Right atrium auricular region (tissue), 2 donors: ENCODE results near the gene PLCL2. TPM values are rescaled to one million over a fixed set of nuclear protein-coding genes. Genes with fewer than 3 reads are reported as not detected.

Source experiments
- DNase-seq: peaks from one replicate; pipeline ENCODE4 v3.0.0-alpha.2; 2019; ENCODE audit warnings: low spot score
- H3K27ac ChIP-seq, 2 donors: fragments of 200-600 bp; sonication (generic); 1 replicate in 1 of 2; 2 replicates in 1 of 2; pipeline ENCODE4 v1.5.1; 2016 to 2019
- H3K27me3 ChIP-seq, 2 donors: fragments of 200-600 bp; sonication (generic); one replicate each; pipeline versions ENCODE4 v1.5.1 to v1.6.0; 2017 to 2019
- H3K36me3 ChIP-seq: fragments of 200-600 bp; sonication (generic); one replicate; pipeline ENCODE4 v1.5.1; 2016
- H3K4me1 ChIP-seq, 2 donors: fragments of 200-600 bp; sonication (generic); one replicate each; pipeline versions ENCODE4 v1.5.1 to v1.6.0; 2017 to 2019
- H3K4me3 ChIP-seq, 2 donors: fragments of 200-600 bp; sonication (generic); 1 replicate in 1 of 2; 2 replicates in 1 of 2; pipeline ENCODE4 v1.5.1; 2017 to 2019; ENCODE audit warnings: mild to moderate bottlenecking in 1 of 2, moderate library complexity in 1 of 2
- H3K9me3 ChIP-seq, 2 donors: fragments of 200-600 bp; sonication (generic); one replicate each; pipeline ENCODE4 v1.5.1; 2019
- CTCF ChIP-seq, 2 donors: fragments of 200-600 bp; sonication (generic); IDR thresholded peaks; one replicate each; pipeline ENCODE4 v1.5.1; 2019; ENCODE audit warnings: antibody characterized with exemption in 2 of 2
- total RNA-seq, 2 donors: library from RNA; depleted of rRNA; stranded (reverse); fragments of >200 nt; gene quantifications; one replicate each; pipeline ENCODE4 v1.1.0, GENCODE V29; 2016

PLCL2 gene
- total RNA-seq, 2 donors from 2014 or later, result 32.4 to 35.2 TPM

GRCh38 chr3:16982460-16982859 is 97.7 kb downstream of the PLCL2 start:
- Histone ChIP-seq H3K27me3 (no peaks in the 10 kb centered on the region), H3K36me3 (no peaks in the 10 kb centered on the region), H3K4me3 (no peak overlapping the region), H3K4me1 (peaks cover 0 to 8% of the 10 kb centered on the region in 2 donors), H3K27ac (no peak overlapping the region), H3K9me3 (no peaks in the 10 kb centered on the region)
- TF ChIP-seq CTCF (IDR thresholded peaks at IDR 0.05), result no peak
- DNase-seq, result no peak

- DNase-seq, result no peak
- H3K27ac ChIP-seq, result no peak overlapping the region
- no peak overlapping the region for H3K4me3 ChIP-seq
- no peaks in the 10 kb centered on the region for H3K27me3 ChIP-seq
- TF ChIP-seq CTCF (IDR thresholded peaks at IDR 0.05), result no peak
- no peaks in the 10 kb centered on the region for H3K4me1 ChIP-seq
- no peaks in the 10 kb centered on the region for H3K36me3 ChIP-seq
- no peaks in the 10 kb centered on the region for H3K9me3 ChIP-seq
Observed at GRCh38 chr3:16985608-16986007, 100.9 kb downstream of the PLCL2 start.

GRCh38 chr3:16987141-16987540 is 102.4 kb downstream of the PLCL2 start:
- no peak for TF ChIP-seq CTCF (IDR thresholded peaks at IDR 0.05)
- Histone ChIP-seq H3K9me3 (no peaks in the 10 kb centered on the region), H3K36me3 (no peaks in the 10 kb centered on the region), H3K27me3 (no peaks in the 10 kb centered on the region), H3K4me3 (no peak overlapping the region), H3K27ac (no peak overlapping the region), H3K4me1 (no peaks in the 10 kb centered on the region)
- DNase-seq, result no peak

- DNase-seq, result no peak
- Histone ChIP-seq H3K27me3 (no peaks in the 10 kb centered on the region), H3K27ac (no peak overlapping the region), H3K4me1 (peaks cover 0 to 7% of the 10 kb centered on the region in 2 donors), H3K4me3 (no peak overlapping the region), H3K9me3 (no peaks in the 10 kb centered on the region), H3K36me3 (no peaks in the 10 kb centered on the region)
- TF ChIP-seq CTCF (IDR thresholded peaks at IDR 0.05), result no peak
Observed at GRCh38 chr3:16990163-16990562, 105.4 kb downstream of the PLCL2 start.

- no peak for TF ChIP-seq CTCF (IDR thresholded peaks at IDR 0.05)
- Histone ChIP-seq H3K27me3 (no peaks in the 10 kb centered on the region), H3K4me1 (peaks cover 0 to 21% of the 10 kb centered on the region in 2 donors), H3K27ac (no peak overlapping the region), H3K36me3 (no peaks in the 10 kb centered on the region), H3K4me3 (no peak overlapping the region), H3K9me3 (no peaks in the 10 kb centered on the region)
- DNase-seq, result no peak
Observed at GRCh38 chr3:16992198-16992597, 107.4 kb downstream of the PLCL2 start.

- Histone ChIP-seq H3K4me3 (no peak overlapping the region), H3K27ac (no peak overlapping the region), H3K4me1 (peaks cover 0 to 25% of the 10 kb centered on the region in 2 donors), H3K27me3 (no peaks in the 10 kb centered on the region), H3K36me3 (no peaks in the 10 kb centered on the region), H3K9me3 (no peaks in the 10 kb centered on the region)
- no peak for DNase-seq
- no peak for TF ChIP-seq CTCF (IDR thresholded peaks at IDR 0.05)
Observed at GRCh38 chr3:16993227-16993626, 108.5 kb downstream of the PLCL2 start.
